Right atrium auricular region (tissue), 2 donors: ENCODE data around the gene SEMA6C. TPM values are rescaled to one million over a fixed set of nuclear protein-coding genes. Genes with fewer than 3 reads are reported as not detected.
"Not testable (repeated sequence)": the region's sequence is repeated elsewhere in the genome, so short reads cannot be mapped to it uniquely, and the experiment has no call there.

Experiments used
- DNase-seq: peaks from one replicate; pipeline ENCODE4 v3.0.0-alpha.2; 2019; ENCODE audit warnings: low spot score
- H3K27ac ChIP-seq, 2 donors: fragments of 200-600 bp; sonication (generic); 1 replicate in 1 of 2; 2 replicates in 1 of 2; pipeline ENCODE4 v1.5.1; 2016 to 2019
- H3K27me3 ChIP-seq, 2 donors: fragments of 200-600 bp; sonication (generic); one replicate each; pipeline versions ENCODE4 v1.5.1 to v1.6.0; 2017 to 2019
- H3K36me3 ChIP-seq: fragments of 200-600 bp; sonication (generic); one replicate; pipeline ENCODE4 v1.5.1; 2016
- H3K4me1 ChIP-seq, 2 donors: fragments of 200-600 bp; sonication (generic); one replicate each; pipeline versions ENCODE4 v1.5.1 to v1.6.0; 2017 to 2019
- H3K4me3 ChIP-seq, 2 donors: fragments of 200-600 bp; sonication (generic); 1 replicate in 1 of 2; 2 replicates in 1 of 2; pipeline ENCODE4 v1.5.1; 2017 to 2019; ENCODE audit warnings: mild to moderate bottlenecking in 1 of 2, moderate library complexity in 1 of 2
- H3K9me3 ChIP-seq, 2 donors: fragments of 200-600 bp; sonication (generic); one replicate each; pipeline ENCODE4 v1.5.1; 2019
- total RNA-seq, 2 donors: library from RNA; depleted of rRNA; stranded (reverse); fragments of >200 nt; gene quantifications; one replicate each; pipeline ENCODE4 v1.1.0, GENCODE V29; 2016
- TF ChIP-seq, protein P1 (sequence below), 2 donors: fragments of 200-600 bp; sonication (generic); IDR thresholded peaks; one replicate each; pipeline ENCODE4 v1.5.1; 2019; ENCODE audit warnings: antibody characterized with exemption in 2 of 2

The SEMA6C gene, protein sequence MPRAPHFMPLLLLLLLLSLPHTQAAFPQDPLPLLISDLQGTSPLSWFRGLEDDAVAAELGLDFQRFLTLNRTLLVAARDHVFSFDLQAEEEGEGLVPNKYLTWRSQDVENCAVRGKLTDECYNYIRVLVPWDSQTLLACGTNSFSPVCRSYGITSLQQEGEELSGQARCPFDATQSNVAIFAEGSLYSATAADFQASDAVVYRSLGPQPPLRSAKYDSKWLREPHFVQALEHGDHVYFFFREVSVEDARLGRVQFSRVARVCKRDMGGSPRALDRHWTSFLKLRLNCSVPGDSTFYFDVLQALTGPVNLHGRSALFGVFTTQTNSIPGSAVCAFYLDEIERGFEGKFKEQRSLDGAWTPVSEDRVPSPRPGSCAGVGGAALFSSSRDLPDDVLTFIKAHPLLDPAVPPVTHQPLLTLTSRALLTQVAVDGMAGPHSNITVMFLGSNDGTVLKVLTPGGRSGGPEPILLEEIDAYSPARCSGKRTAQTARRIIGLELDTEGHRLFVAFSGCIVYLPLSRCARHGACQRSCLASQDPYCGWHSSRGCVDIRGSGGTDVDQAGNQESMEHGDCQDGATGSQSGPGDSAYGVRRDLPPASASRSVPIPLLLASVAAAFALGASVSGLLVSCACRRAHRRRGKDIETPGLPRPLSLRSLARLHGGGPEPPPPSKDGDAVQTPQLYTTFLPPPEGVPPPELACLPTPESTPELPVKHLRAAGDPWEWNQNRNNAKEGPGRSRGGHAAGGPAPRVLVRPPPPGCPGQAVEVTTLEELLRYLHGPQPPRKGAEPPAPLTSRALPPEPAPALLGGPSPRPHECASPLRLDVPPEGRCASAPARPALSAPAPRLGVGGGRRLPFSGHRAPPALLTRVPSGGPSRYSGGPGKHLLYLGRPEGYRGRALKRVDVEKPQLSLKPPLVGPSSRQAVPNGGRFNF
- 10 to 100 TPM; 40.0 to 60.7 TPM for total RNA-seq

DNA sequence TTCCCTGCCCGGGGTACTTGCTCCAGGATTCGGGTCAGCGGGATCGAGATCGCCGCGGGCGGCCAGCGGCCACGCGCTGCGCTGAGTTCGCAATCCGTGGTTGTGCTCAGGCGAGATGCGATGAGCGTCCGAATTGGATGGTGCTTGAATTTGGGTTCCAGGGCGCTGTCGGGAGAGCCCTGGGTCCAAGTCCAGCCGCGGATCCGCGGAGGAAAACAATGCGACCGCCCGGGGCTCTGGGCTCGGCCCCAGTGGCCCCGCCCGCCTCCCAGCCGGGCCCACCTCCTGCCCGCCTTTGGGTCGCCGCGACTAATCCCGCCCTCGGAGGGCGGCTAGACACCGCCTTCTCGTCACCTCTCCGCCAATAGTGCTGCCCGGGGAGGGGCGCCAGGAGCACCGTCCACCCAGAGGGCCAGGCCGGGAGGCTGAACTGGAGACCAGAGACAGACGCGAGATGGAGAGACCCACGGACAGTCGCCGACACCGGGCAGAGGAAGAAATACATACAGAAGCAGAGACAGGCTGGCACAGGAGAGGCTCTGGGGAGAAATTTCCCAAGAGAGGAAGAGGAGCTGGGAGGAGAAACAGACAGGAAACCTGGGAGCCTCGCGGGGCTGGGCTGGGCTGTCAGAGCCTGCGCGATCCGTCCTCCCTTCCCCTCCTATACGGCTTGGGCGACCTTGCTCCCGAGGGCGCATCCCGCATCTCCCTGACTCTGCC is at the start of gene SEMA6C:
Gene SEMA6C (minus strand): TSS at position 220 of the 720 bp plus-strand sequence. CDS start 4,010 bp downstream, outside the sequence.
- Histone ChIP-seq H3K27me3 (no peaks in the 10 kb centered on the region), H3K4me1 (peaks cover 0 to 50% of the 10 kb centered on the region in 2 donors), H3K36me3 (no peaks in the 10 kb centered on the region), H3K4me3 (peak within 1 kb of the TSS; percentile 81 to 93), H3K27ac (peak within 1 kb of the TSS; percentile 88 to 92), H3K9me3 (no peaks in the 10 kb centered on the region)
- peak; percentile 94 for DNase-seq
- TF ChIP-seq, protein P1, sequence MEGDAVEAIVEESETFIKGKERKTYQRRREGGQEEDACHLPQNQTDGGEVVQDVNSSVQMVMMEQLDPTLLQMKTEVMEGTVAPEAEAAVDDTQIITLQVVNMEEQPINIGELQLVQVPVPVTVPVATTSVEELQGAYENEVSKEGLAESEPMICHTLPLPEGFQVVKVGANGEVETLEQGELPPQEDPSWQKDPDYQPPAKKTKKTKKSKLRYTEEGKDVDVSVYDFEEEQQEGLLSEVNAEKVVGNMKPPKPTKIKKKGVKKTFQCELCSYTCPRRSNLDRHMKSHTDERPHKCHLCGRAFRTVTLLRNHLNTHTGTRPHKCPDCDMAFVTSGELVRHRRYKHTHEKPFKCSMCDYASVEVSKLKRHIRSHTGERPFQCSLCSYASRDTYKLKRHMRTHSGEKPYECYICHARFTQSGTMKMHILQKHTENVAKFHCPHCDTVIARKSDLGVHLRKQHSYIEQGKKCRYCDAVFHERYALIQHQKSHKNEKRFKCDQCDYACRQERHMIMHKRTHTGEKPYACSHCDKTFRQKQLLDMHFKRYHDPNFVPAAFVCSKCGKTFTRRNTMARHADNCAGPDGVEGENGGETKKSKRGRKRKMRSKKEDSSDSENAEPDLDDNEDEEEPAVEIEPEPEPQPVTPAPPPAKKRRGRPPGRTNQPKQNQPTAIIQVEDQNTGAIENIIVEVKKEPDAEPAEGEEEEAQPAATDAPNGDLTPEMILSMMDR (IDR thresholded peaks at IDR 0.05): no peak

DNA sequence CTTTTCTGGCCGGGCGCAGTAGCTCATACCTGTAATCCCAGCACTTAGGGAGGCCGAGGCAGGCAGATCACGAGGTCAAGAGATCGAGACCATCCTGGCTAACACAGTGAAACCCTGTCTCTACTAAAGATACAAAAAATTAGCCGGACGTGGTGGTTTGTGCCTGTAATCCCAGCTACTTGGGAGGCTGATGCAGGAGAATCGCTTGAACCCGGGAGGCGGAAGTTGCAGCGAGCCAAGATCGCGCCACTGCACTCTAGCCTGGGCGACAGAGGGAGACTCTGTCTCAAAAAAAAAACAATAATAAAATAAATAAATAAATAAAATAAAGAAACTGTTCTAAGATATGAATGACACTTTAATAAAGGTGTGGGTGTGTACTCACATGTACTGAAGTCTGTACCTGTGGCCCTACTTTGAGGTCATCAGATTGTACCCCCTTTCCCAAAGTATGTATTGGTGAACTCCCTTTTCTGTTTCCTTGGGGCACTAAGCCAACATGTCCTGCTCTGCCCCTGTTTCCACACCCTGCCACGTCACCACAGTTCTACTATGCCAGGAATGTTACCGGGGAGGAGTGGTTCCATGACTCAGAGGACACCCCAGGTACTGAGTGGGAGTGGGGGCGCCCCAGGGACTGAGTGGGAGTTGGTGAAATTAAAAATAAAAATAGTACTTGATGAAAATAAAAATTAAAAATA is 48.6 kb upstream of the SEMA6C start:
- Histone ChIP-seq H3K4me1 (peaks cover 0 to 14% of the 10 kb centered on the region in 2 donors), H3K27ac (peak overlapping the region in 1 of 2 donors; percentile 33)
- H3K36me3 ChIP-seq, H3K4me3 ChIP-seq, H3K27me3 ChIP-seq, H3K9me3 ChIP-seq: not testable (repeated sequence)
- DNase-seq: peak; percentile 72

DNA sequence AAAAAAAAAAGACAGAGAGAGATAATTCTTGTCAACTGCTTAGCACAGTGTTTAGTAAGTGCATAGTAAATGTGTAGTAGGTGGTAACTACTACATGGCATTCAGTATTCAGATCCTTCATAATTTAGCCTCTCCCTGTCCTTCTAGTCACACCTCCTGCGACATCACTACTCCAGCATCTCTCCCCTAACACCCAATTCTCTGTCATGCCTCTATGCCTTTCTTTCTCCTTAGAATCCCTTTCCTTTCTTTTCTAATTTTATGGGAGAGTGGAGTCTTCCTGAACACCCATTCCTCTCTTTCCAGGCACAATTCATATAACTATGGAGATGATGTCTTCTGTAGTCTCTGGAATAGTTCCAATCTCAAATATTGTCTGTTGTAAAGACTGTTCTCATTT is 47.4 kb upstream of the SEMA6C start:
- Histone ChIP-seq H3K36me3 (no peaks in the 10 kb centered on the region), H3K4me3 (no peak overlapping the region), H3K9me3 (no peaks in the 10 kb centered on the region), H3K4me1 (peaks cover 0 to 12% of the 10 kb centered on the region in 2 donors), H3K27me3 (no peaks in the 10 kb centered on the region), H3K27ac (no peak overlapping the region)
- no peak for DNase-seq
- TF ChIP-seq, protein P1 (IDR thresholded peaks at IDR 0.05): no peak

DNA sequence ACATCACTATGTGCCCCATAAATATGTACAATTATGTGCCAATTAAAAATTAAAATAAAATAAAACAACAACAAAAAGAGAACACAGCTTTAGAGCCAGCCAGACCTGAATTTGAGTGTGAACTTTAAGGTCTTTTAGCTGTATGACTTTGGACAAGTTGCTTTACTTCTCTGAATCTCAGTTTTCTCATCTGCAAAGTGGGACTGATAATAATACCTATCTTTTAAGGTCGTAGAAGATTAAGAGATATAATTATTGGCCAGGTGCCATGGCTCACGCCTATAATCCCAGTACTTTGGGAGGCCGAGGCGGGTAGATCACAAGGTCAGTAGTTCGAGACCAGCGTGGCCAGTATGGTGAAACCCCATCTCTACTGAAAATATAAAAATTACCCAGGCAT is 46.9 kb upstream of the SEMA6C start:
- no peaks in the 10 kb centered on the region for H3K9me3 ChIP-seq
- DNase-seq: no peak
- H3K27ac ChIP-seq: no peak overlapping the region
- no peaks in the 10 kb centered on the region for H3K36me3 ChIP-seq
- no peaks in the 10 kb centered on the region for H3K27me3 ChIP-seq
- no peak overlapping the region for H3K4me3 ChIP-seq
- TF ChIP-seq, protein P1 (IDR thresholded peaks at IDR 0.05): no peak
- H3K4me1 ChIP-seq: peaks cover 0 to 18% of the 10 kb centered on the region in 2 donors

DNA sequence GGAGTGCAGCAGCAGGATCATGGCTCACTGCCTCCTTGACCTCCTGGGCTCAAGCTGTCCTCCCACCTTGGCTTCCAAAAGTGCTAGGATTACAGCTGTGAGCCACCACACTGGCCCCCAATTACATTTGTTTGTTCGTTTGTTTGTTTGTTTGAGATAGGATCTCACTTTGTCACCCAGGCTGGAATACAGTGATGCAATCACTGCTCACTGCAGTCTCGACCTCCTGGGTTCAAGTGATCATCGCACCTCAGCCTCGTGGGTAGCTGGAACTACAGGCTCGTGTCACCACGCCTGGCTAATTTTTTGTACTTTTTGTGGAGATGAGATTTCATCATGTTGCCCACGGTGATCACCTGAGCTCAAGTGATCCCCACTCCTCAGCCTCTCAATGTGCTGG is 45.6 kb upstream of the SEMA6C start:
- Histone ChIP-seq H3K27ac (no peak overlapping the region), H3K4me3 (no peak overlapping the region), H3K4me1 (peaks cover 0 to 18% of the 10 kb centered on the region in 2 donors)

More for the DNA sequence above, 45.6 kb upstream of the SEMA6C start:
- TF ChIP-seq, protein P1 (IDR thresholded peaks at IDR 0.05): no peak
- Histone ChIP-seq H3K27me3 (no peaks in the 10 kb centered on the region), H3K36me3 (no peaks in the 10 kb centered on the region), H3K9me3 (no peaks in the 10 kb centered on the region)
- no peak for DNase-seq
